T-helper 17 cell (primary cell): ENCODE data around the gene OR5AL1. TPM values are rescaled to one million over a fixed set of nuclear protein-coding genes. Genes with fewer than 3 reads are reported as not detected.
"Not testable (repeated sequence)": the region's sequence is repeated elsewhere in the genome, so short reads cannot be mapped to it uniquely, and the experiment has no call there.

Experiments used
- ATAC-seq: fragments of 150-1000 bp; cut with Tn5 transposase; 2 replicates; pipeline ENCODE4 v1.10.0; 2021; ENCODE audit warnings: mild to moderate bottlenecking, moderate library complexity
- DNase-seq, 3 donors: peaks; one replicate each; pipeline versions ENCODE4 v3.0.0 to v3.0.0-alpha.2; 2020 to 2021
- H3K9me3 ChIP-seq: one replicate; pipeline ENCODE4 v1.7.0; 2013; ENCODE audit warnings: low read length, mild to moderate bottlenecking; ENCODE audit not compliant: control insufficient read depth, poor library complexity, severe bottlenecking
- H3K27ac Mint-ChIP-seq: one replicate; pipeline ENCODE4 v1.8.0; 2022; ENCODE audit warnings: mild to moderate bottlenecking, moderate library complexity, mixed read lengths
- H3K27me3 Mint-ChIP-seq: one replicate; pipeline ENCODE4 v1.8.0; 2022; ENCODE audit warnings: mixed read lengths
- H3K36me3 Mint-ChIP-seq: one replicate; pipeline ENCODE4 v1.8.0; 2022; ENCODE audit warnings: low read depth, mixed read lengths
- H3K4me1 Mint-ChIP-seq: one replicate; pipeline ENCODE4 v1.8.0; 2022; ENCODE audit warnings: mild to moderate bottlenecking, mixed read lengths
- H3K4me3 Mint-ChIP-seq: one replicate; pipeline ENCODE4 v1.8.0; 2022; ENCODE audit warnings: mild to moderate bottlenecking, moderate library complexity, mixed read lengths
- total RNA-seq, 4 donors: library from RNA in 2 of 4; stranded (reverse) in 2 of 4; gene quantifications; one replicate each; pipeline ENCODE4 v1.2.3 and lab custom pipeline; 2022 to 2026

Gene OR5AL1
- total RNA-seq = not detected
- total RNA-seq (lab: John Stamatoyannopoulos, UW) = 0 reads per million in 2 donors

GRCh38 chr11:56412396-56412795, at the start of gene OR5AL1:
OR5AL1 (plus strand) TSS chr11:56412696.
- Mint-ChIP-seq H3K27ac (no peak within 1 kb of the TSS), H3K27me3 (no peaks in the 10 kb centered on the region), H3K36me3 (no peaks in the 10 kb centered on the region), H3K4me1 (no peaks in the 10 kb centered on the region), H3K4me3 (no peak within 1 kb of the TSS)
- ATAC-seq = no peak
- no peak for DNase-seq
- no peaks in the 10 kb centered on the region for H3K9me3 ChIP-seq

- H3K36me3 Mint-ChIP-seq = no peaks in the 10 kb centered on the region
- no peak for DNase-seq
- no peak for ATAC-seq
- H3K4me3 Mint-ChIP-seq = no peak within 1 kb of the TSS
- H3K27ac Mint-ChIP-seq = no peak within 1 kb of the TSS
- H3K4me1 Mint-ChIP-seq = no peaks in the 10 kb centered on the region
- no peaks in the 10 kb centered on the region for H3K27me3 Mint-ChIP-seq
- H3K9me3 ChIP-seq = no peaks in the 10 kb centered on the region
Observed at GRCh38 chr11:56375324-56375723, 37.2 kb upstream of the OR5AL1 start, which contains the start of gene OR8U1. OR8U1 (plus strand) TSS chr11:56375624; CDS start chr11:56375624, 0 bp downstream.

DNA sequence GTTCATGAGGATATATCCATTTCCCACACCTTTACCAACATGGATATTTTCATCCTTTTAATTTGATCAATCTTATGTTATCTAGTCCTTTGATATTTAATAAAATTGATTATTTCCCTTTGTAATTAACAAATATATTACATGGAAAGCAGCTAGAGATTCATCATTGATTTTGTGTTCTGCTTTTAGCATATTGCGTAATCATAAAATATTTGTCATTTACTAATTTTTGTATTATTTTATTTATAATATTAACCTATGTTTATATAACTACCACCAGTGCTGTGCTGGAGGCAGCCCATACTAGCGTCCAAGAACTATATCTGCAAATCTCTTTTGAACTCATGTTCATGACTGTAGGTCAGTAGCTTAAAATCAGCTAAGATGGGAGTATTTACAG, 32.4 kb upstream of the OR5AL1 start:
- no peak overlapping the region for H3K4me3 Mint-ChIP-seq
- DNase-seq (no peak), ATAC-seq (no peak)
- H3K9me3 ChIP-seq = no peaks in the 10 kb centered on the region
- no peak overlapping the region for H3K27ac Mint-ChIP-seq
- H3K36me3 Mint-ChIP-seq = no peaks in the 10 kb centered on the region
- H3K27me3 Mint-ChIP-seq = no peaks in the 10 kb centered on the region
- H3K4me1 Mint-ChIP-seq = no peaks in the 10 kb centered on the region

GRCh38 chr11:56394381-56394780, 18.1 kb upstream of the OR5AL1 start:
- H3K9me3 ChIP-seq = no peaks in the 10 kb centered on the region
- Mint-ChIP-seq H3K27me3 (no peaks in the 10 kb centered on the region), H3K36me3 (no peaks in the 10 kb centered on the region), H3K4me1 (no peaks in the 10 kb centered on the region), H3K27ac (no peak overlapping the region), H3K4me3 (no peak overlapping the region)
- no peak for ATAC-seq
- no peak for DNase-seq

GRCh38 chr11:56396047-56396446, 16.4 kb upstream of the OR5AL1 start:
- Mint-ChIP-seq H3K4me3 (no peak overlapping the region), H3K4me1 (no peaks in the 10 kb centered on the region), H3K27me3 (no peaks in the 10 kb centered on the region), H3K27ac (no peak overlapping the region), H3K36me3 (no peaks in the 10 kb centered on the region)
- no peak for DNase-seq
- H3K9me3 ChIP-seq = no peaks in the 10 kb centered on the region
- no peak for ATAC-seq

GRCh38 chr11:56401858-56402461, 10.5 kb upstream of the OR5AL1 start:
- not testable (repeated sequence) for H3K27me3 Mint-ChIP-seq, H3K4me1 Mint-ChIP-seq, ATAC-seq, H3K27ac Mint-ChIP-seq, H3K4me3 Mint-ChIP-seq, H3K9me3 ChIP-seq, H3K36me3 Mint-ChIP-seq, DNase-seq

- no peaks in the 10 kb centered on the region for H3K9me3 ChIP-seq
- DNase-seq (no peak), ATAC-seq (no peak)
- H3K27me3 Mint-ChIP-seq = no peaks in the 10 kb centered on the region
- H3K4me1 Mint-ChIP-seq = no peaks in the 10 kb centered on the region
- no peaks in the 10 kb centered on the region for H3K36me3 Mint-ChIP-seq
- no peak overlapping the region for H3K4me3 Mint-ChIP-seq
- H3K27ac Mint-ChIP-seq = no peak overlapping the region
Observed at GRCh38 chr11:56404393-56404792, 8.1 kb upstream of the OR5AL1 start.

- Mint-ChIP-seq H3K4me1 (no peaks in the 10 kb centered on the region), H3K4me3 (no peak overlapping the region), H3K27ac (no peak overlapping the region), H3K27me3 (no peaks in the 10 kb centered on the region), H3K36me3 (no peaks in the 10 kb centered on the region)
- no peak for ATAC-seq
- H3K9me3 ChIP-seq = no peaks in the 10 kb centered on the region
- no peak for DNase-seq
Observed at GRCh38 chr11:56410801-56411200, 1.7 kb upstream of the OR5AL1 start.

DNA sequence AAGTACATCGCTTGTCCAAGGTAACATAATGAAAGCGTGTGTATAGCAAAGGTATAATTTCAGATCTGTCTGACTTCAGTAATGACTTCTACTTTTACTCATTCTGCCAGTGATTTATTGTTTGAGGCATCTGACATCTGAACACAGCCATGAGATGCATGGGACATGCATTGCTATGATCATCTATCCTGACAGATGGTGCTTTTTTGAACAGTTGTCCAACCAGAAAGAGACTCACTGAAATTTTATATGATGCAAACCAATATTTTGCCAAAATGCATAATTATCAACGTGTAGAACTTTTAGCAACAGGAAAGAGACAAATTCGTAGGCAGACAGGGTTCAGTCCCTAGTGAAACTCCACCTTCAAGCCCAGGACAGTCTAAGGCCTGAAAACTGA, 41.0 kb downstream of the OR5AL1 start:
- Mint-ChIP-seq H3K4me3 (no peak overlapping the region), H3K27me3 (no peaks in the 10 kb centered on the region), H3K4me1 (no peaks in the 10 kb centered on the region), H3K36me3 (no peaks in the 10 kb centered on the region), H3K27ac (no peak overlapping the region)
- no peaks in the 10 kb centered on the region for H3K9me3 ChIP-seq
- ATAC-seq (no peak), DNase-seq (no peak)

GRCh38 chr11:56457076-56457475, 44.6 kb downstream of the OR5AL1 start:
- DNase-seq (no peak), ATAC-seq (no peak)
- no peaks in the 10 kb centered on the region for H3K36me3 Mint-ChIP-seq
- no peak overlapping the region for H3K27ac Mint-ChIP-seq
- H3K4me3 Mint-ChIP-seq = no peak overlapping the region
- no peaks in the 10 kb centered on the region for H3K27me3 Mint-ChIP-seq
- H3K9me3 ChIP-seq = no peaks in the 10 kb centered on the region
- no peaks in the 10 kb centered on the region for H3K4me1 Mint-ChIP-seq

Other genes starting within 250 kb of the OR5AL1 start
- gene OR5J2, start 236.1 kb upstream of the OR5AL1 start, total RNA-seq = not detected
- gene OR5T2, start 178.4 kb upstream of the OR5AL1 start, total RNA-seq = not detected
- gene OR5T3, start 160.4 kb upstream of the OR5AL1 start, total RNA-seq = not detected
- gene OR5T1, start 138.5 kb upstream of the OR5AL1 start, total RNA-seq = not detected
- gene OR8H1, start 120.4 kb upstream of the OR5AL1 start, total RNA-seq = not detected
- not detected for gene OR8K3, start 97.6 kb upstream of the OR5AL1 start, total RNA-seq
- gene OR8K1, start 66.7 kb upstream of the OR5AL1 start, total RNA-seq = not detected
- gene OR8J1, start 58.4 kb upstream of the OR5AL1 start, total RNA-seq = not detected
- not detected for gene OR8U1, start 37.1 kb upstream of the OR5AL1 start, total RNA-seq
- not detected for gene OR5M3, start 60.7 kb downstream of the OR5AL1 start, total RNA-seq
- not detected for gene OR5M8, start 78.7 kb downstream of the OR5AL1 start, total RNA-seq
- gene OR5M11, start 130.6 kb downstream of the OR5AL1 start, total RNA-seq = not detected
- not detected for gene OR5M10, start 165.0 kb downstream of the OR5AL1 start, total RNA-seq
- not detected for gene OR5M1, start 202.2 kb downstream of the OR5AL1 start, total RNA-seq
- gene OR5AP2, start 229.7 kb downstream of the OR5AL1 start, total RNA-seq = not detected